Measurements from ENCODE around the gene TEKT5. TPM values are rescaled to one million over a fixed set of nuclear protein-coding genes. Genes with fewer than 3 reads are reported as not detected.

The TEKT5 gene
- total and polyA plus RNA-seq, 4 donors, result 0.13 to 0.92 TPM; not detected in 2

- TF ChIP-seq CTCF (IDR thresholded peaks at IDR 0.05; ENCODE audit: low read depth, low read length, missing input control) (no peak), RXRA (IDR thresholded peaks at IDR 0.05) (no peak), HNF4G (IDR thresholded peaks at IDR 0.05) (no peak), SP1 (IDR thresholded peaks at IDR 0.05) (no peak), FOXA1 (IDR thresholded peaks at IDR 0.05) (no peak)
Observed at GRCh38 chr16:10682604-10683003, 12.1 kb downstream of the TEKT5 start (continued).

- TF ChIP-seq RXRA (IDR thresholded peaks at IDR 0.05) (no peak), JUND (IDR thresholded peaks at IDR 0.05) (no peak), FOXA1 (IDR thresholded peaks at IDR 0.05) (no peak), NR2F2 (IDR thresholded peaks at IDR 0.05) (no peak), EGR1 (IDR thresholded peaks at IDR 0.05; ENCODE audit: low read depth in 2 of 2) (no peak), HNF4A (conservative IDR thresholded peaks at IDR 0.05) (no peak), MAX (IDR thresholded peaks at IDR 0.05) (no peak), ATF3 (IDR thresholded peaks at IDR 0.05) (no peak), FOXA2 (IDR thresholded peaks at IDR 0.05) (no peak), GABPA (IDR thresholded peaks at IDR 0.05 in 1 of 2, conservative IDR thresholded peaks at IDR 0.05 in 1 of 2) (no peak), CTCF (IDR thresholded peaks at IDR 0.05; ENCODE audit: low read depth, low read length, missing input control) (no peak), TAF1 (conservative IDR thresholded peaks at IDR 0.05) (no peak), YY1 (IDR thresholded peaks at IDR 0.05) (no peak), REST (IDR thresholded peaks at IDR 0.05) (no peak), ZBTB33 (IDR thresholded peaks at IDR 0.05) (no peak), SP1 (IDR thresholded peaks at IDR 0.05) (no peak), HNF4G (IDR thresholded peaks at IDR 0.05) (no peak), RAD21 (IDR thresholded peaks at IDR 0.05) (no peak)
- Histone ChIP-seq H3K27ac (ENCODE audit: low read depth in 1 of 2, low read length in 2 of 2) (no peak overlapping the region), H3K4me1 (ENCODE audit: control insufficient read depth in 4 of 4, insufficient read depth in 4 of 4, low read length in 3 of 4) (no peaks in the 10 kb centered on the region), H3K9me3 (ENCODE audit: control insufficient read depth in 4 of 4, low read length in 3 of 4) (no peaks in the 10 kb centered on the region), H3K36me3 (ENCODE audit: control insufficient read depth in 4 of 4, insufficient read depth in 3 of 4, low read depth in 1 of 4, low read length in 3 of 4) (no peaks in the 10 kb centered on the region), H3K4me3 (ENCODE audit: low read depth in 1 of 3, low read length in 3 of 3) (no peak overlapping the region), H3K9ac (ENCODE audit: low read depth in 1 of 2, low read length in 2 of 2) (no peak overlapping the region), H3K27me3 (ENCODE audit: control insufficient read depth in 4 of 4, insufficient read depth in 4 of 4, low read length in 3 of 4) (no peaks in the 10 kb centered on the region)
- no peak for DNase-seq (ENCODE audit: low spot score)
- 85% methylated on average over 29 of the region's 29 CpGs for WGBS
Observed at GRCh38 chr16:10681310-10682308, 13.1 kb downstream of the TEKT5 start.

Data from liver (tissue), 9 donors.